Colonic mucosa (tissue), 4 donors: Measurements from ENCODE around the gene SERINC5. TPM values are rescaled to one million over a fixed set of nuclear protein-coding genes. Genes with fewer than 3 reads are reported as not detected.
"Not testable (repeated sequence)": the region's sequence is repeated elsewhere in the genome, so short reads cannot be mapped to it uniquely, and the experiment has no call there.

Experiments
- DNase-seq: peaks from one replicate; pipeline ENCODE4 v3.0.0-alpha.2; 2020
- H3K27ac ChIP-seq: fragments of 200-600 bp; one replicate; pipeline ENCODE4 v1.8.0; 2021
- H3K27me3 ChIP-seq: fragments of 200-600 bp; one replicate; pipeline ENCODE4 v1.8.0; 2021
- H3K36me3 ChIP-seq: fragments of 200-600 bp; one replicate; pipeline ENCODE4 v1.8.0; 2021
- H3K4me1 ChIP-seq: fragments of 200-600 bp; one replicate; pipeline ENCODE4 v1.8.0; 2021; ENCODE audit warnings: mild to moderate bottlenecking
- H3K4me3 ChIP-seq: fragments of 200-600 bp; one replicate; pipeline ENCODE4 v1.8.0; 2021
- H3K9ac ChIP-seq, 2 donors: one replicate each; pipeline ENCODE4 v1.7.0; 2013; ENCODE audit warnings: control low read depth in 2 of 2, low read depth in 2 of 2, low read length in 2 of 2
- H3K9me3 ChIP-seq: fragments of 200-600 bp; one replicate; pipeline ENCODE4 v1.8.0; 2021
- CTCF ChIP-seq: fragments of 200-600 bp; IDR thresholded peaks from one replicate; pipeline ENCODE4 v1.8.0; 2022; ENCODE audit warnings: antibody characterized with exemption, mild to moderate bottlenecking
- intact Hi-C: fragments of 100-400 bp; cut with DNase I; formaldehyde crosslinking; loops from one replicate; pipeline ENCODE4 v1.14.1; 2022
- total RNA-seq, 2 donors: library from RNA; stranded (reverse); fragmentation: NEBNext Ultra II Directional in 1 of 2; extraction: Animal tissue kit (Norgen Biotek cat#: 25700) in 1 of 2; gene quantifications; one replicate each; pipeline ENCODE4 v1.2.1, GENCODE V29; 2021
- donor health status: healthy.
- donor health status: DM: no; HTN: no; CAD: no.
- donor health status: DM: no; HTN: no; CAD: no.

The SERINC5 gene
- total RNA-seq, 2 donors from 2014 or later: 138 to 141 TPM

DNA sequence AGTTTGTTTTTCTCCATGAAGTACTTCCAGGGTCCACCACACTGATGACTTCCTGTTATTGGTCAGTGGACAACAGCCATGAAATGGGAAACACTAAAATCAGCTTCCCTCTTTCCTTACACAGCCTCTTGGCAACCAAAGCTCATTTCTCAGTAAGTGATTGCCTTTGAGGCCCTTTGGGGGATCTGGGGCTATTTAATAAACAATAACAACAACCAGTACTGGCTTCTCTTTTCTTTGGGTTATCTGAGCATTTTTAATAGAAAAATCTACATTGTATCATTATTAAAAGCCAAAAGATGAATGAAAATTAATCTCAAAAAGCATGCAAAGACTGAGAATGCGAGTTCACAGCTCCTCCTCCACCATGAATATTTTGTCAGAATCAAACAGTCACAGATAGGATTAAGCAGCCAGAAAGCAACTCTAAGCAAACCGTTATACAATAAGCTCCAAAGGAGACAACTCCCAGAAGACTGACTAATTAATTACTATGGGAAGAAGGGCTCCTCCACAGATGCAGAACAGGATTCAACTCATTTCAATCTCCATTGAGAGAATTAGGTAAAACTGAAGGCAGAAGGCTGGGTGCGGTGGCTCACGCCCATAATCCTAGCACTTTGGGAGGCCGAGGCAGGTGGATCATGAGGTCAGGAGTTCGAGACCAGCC lies 68.3 kb downstream of the SERINC5 start:
- H3K27me3 ChIP-seq: no peaks in the 10 kb centered on the region
- no peak for DNase-seq
- no peak for TF ChIP-seq CTCF
- no peaks in the 10 kb centered on the region for H3K9me3 ChIP-seq
- H3K4me3 ChIP-seq: no peak overlapping the region
- H3K9ac ChIP-seq: no peak overlapping the region
- H3K36me3 ChIP-seq: no peaks in the 10 kb centered on the region
- intact Hi-C loops: no loop called here
- peak overlapping the region; percentile 62 for H3K27ac ChIP-seq
- peaks cover 13% of the 10 kb centered on the region for H3K4me1 ChIP-seq

DNA sequence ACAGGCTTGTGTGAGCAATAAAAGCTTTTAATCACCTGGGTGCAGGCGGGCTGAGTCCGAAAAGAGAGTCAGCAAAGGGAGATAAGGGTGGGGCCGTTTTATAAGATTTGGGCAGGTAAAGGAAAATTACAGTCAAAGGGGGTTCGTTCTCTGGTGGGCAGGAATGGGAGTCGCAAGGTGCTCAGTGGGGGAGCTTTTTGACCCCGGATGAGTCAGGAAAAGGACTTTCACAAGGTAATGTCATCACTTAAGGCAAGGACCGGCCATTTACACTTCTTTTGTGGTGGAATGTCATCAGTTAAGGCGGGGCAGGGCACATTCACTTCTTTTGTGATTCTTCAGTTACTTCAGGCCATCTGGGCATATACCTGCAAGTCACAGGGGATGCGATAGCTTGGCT lies 70.3 kb downstream of the SERINC5 start:
- H3K4me1 ChIP-seq: peaks cover 27% of the 10 kb centered on the region
- H3K9ac ChIP-seq: peak overlapping the region in 1 of 2 donors; percentile 48
- DNase-seq, H3K9me3 ChIP-seq, intact Hi-C loops, H3K27me3 ChIP-seq, H3K36me3 ChIP-seq, H3K4me3 ChIP-seq: not testable (repeated sequence)
- peak overlapping the region; percentile 62 for H3K27ac ChIP-seq

DNA sequence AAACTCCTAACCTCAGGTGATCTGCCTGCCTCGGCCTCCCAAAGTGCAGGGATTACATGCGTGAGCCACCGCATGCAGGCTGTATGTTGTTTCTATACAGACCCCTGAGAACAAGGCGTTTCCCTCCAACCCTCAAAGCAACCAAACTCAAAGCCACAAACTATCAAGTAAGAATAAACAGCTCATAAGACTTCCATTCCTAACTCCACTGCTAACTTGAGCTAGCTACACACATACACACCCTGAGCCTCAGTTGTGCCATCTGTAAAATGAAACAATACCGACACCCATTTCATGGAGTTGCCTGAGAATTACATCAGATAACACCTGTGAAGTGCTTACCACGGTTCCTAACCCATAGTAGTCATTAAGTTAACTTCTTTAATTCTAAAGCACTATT lies 70.8 kb downstream of the SERINC5 start:
- peak overlapping the region; percentile 62 for H3K27ac ChIP-seq

GRCh38 chr5:80184235-80185023 lies 71.4 kb downstream of the SERINC5 start:
- peak; percentile 87 for DNase-seq
- Histone ChIP-seq H3K4me1 (peaks cover 27% of the 10 kb centered on the region), H3K36me3 (no peaks in the 10 kb centered on the region), H3K27ac (peak overlapping the region; percentile 62), H3K4me3 (no peak overlapping the region), H3K9me3 (no peaks in the 10 kb centered on the region), H3K27me3 (no peaks in the 10 kb centered on the region), H3K9ac (peak overlapping the region in 1 of 2 donors; percentile 54)
- TF ChIP-seq CTCF: no peak
- intact Hi-C loops: loop anchor here (5.0 kb wide), 1 partner anchor 73 kb away; the partner anchor contains the start of gene SERINC5

More for the DNA sequence above, 70.8 kb downstream of the SERINC5 start:
- TF ChIP-seq CTCF: no peak
- Histone ChIP-seq H3K27me3 (no peaks in the 10 kb centered on the region), H3K36me3 (no peaks in the 10 kb centered on the region), H3K9me3 (no peaks in the 10 kb centered on the region), H3K4me3 (no peak overlapping the region), H3K9ac (peak overlapping the region in 1 of 2 donors; percentile 48), H3K4me1 (peaks cover 27% of the 10 kb centered on the region)
- intact Hi-C loops: no loop called here
- DNase-seq: no peak

DNA sequence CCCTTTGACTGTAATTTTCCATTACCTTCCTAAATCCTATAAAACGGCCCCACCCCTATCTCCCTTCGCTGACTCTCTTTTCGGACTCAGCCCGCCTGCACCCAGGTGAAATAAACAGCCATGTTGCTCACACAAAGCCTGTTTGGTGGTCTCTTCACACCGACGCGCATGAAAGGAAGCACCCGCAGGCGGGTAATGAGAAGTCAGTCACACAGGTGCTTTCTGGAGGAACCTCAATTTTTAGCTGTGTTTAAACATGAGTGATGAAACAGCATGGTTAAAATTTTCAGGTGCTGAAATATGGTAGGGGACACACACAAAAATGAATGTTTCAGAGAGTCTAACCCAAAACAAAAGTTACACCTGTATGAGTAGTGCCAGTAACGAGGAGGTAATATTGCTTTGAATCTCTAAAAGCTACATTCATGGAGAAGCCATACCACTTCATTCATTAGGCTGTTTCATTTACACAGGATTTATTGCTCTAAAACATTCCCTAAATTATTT lies 72.1 kb downstream of the SERINC5 start:
- H3K27me3 ChIP-seq, DNase-seq, H3K9me3 ChIP-seq, H3K4me3 ChIP-seq, H3K36me3 ChIP-seq: not testable (repeated sequence)
- Histone ChIP-seq H3K4me1 (peaks cover 27% of the 10 kb centered on the region), H3K27ac (peak overlapping the region; percentile 62), H3K9ac (peak overlapping the region in 1 of 2 donors; percentile 54)
- intact Hi-C loops: loop anchor here (5.0 kb wide), 1 partner anchor 74 kb away; the partner anchor contains the start of gene SERINC5

DNA sequence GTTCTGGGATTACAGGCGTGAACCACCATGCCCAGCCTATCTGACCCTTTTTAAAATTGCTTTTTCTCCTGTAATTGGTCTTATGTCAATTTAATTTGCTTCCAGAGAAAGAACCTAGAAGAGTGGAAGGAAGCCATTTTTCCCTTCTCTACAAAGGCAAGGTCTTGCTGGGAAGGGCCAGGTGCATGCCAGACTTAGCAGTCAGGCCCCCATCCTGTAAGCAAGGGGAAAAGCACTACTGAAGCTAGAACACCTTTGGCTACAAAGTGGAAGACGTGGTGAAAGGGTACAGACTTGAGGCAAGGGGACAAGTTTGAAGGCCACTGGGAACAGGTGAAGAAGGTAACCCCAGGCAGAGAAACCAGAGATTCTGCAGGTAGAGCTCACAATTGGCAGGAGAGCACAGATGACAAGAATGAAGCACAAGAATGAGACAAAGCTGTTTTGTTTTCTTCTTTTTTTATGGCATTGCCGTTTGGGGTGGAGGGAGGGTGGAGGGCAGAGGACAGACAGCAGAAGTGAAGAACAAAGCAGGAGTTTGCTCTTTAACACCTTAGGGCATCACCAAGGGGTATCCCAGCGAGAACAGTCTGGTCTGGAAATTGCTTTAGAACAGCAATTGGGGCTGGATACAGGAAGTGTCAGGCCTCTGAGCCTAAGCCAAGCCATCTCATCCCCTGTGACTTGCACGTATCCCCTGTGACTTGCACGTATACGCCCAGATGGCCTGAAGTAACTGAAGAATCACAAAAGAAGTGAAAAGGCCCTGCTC lies 72.9 kb downstream of the SERINC5 start:
- Histone ChIP-seq H3K9ac (peak overlapping the region in 1 of 2 donors; percentile 81), H3K4me3 (no peak overlapping the region), H3K4me1 (peaks cover 27% of the 10 kb centered on the region), H3K36me3 (no peaks in the 10 kb centered on the region), H3K27ac (peak overlapping the region; percentile 74), H3K27me3 (no peaks in the 10 kb centered on the region), H3K9me3 (no peaks in the 10 kb centered on the region)
- intact Hi-C loops: loop anchor here (5.0 kb wide), 1 partner anchor 74 kb away; the partner anchor contains the start of gene SERINC5
- peak; percentile 46 for DNase-seq
- no peak for TF ChIP-seq CTCF
